Measurements from ENCODE around the gene C12orf42. TPM values are rescaled to one million over a fixed set of nuclear protein-coding genes. Genes with fewer than 3 reads are reported as not detected.

The C12orf42 gene
- total RNA-seq, 1 donor from 2014 or later: not detected

DNA sequence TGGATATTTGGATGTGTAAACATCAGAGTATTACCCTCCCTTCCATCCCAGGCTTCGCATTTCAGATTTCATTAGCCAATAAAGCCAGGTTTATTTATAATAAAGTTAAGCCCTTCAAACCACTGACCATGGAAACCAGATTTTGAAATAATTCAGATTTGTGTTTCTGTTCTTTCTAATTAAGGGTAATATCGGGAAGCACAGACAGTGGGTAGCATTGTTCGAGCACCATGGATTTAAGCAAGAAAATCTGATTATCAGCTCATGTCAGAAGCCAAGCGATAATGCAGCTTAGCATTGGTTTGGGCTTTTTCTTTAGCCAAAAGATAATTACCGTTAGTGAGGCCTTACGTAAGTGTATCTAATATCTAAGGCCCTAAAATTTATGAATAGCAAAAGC lies 116.1 kb downstream of the C12orf42 start:
- no peak overlapping the region for H3K4me3 ChIP-seq (ENCODE audit: low read depth, low read length)
- DNase-seq (ENCODE audit: low read depth): no peak
- TF ChIP-seq, protein P1, sequence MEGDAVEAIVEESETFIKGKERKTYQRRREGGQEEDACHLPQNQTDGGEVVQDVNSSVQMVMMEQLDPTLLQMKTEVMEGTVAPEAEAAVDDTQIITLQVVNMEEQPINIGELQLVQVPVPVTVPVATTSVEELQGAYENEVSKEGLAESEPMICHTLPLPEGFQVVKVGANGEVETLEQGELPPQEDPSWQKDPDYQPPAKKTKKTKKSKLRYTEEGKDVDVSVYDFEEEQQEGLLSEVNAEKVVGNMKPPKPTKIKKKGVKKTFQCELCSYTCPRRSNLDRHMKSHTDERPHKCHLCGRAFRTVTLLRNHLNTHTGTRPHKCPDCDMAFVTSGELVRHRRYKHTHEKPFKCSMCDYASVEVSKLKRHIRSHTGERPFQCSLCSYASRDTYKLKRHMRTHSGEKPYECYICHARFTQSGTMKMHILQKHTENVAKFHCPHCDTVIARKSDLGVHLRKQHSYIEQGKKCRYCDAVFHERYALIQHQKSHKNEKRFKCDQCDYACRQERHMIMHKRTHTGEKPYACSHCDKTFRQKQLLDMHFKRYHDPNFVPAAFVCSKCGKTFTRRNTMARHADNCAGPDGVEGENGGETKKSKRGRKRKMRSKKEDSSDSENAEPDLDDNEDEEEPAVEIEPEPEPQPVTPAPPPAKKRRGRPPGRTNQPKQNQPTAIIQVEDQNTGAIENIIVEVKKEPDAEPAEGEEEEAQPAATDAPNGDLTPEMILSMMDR (conservative IDR thresholded peaks at IDR 0.05; ENCODE audit: low read depth, low read length): no peak

DNA sequence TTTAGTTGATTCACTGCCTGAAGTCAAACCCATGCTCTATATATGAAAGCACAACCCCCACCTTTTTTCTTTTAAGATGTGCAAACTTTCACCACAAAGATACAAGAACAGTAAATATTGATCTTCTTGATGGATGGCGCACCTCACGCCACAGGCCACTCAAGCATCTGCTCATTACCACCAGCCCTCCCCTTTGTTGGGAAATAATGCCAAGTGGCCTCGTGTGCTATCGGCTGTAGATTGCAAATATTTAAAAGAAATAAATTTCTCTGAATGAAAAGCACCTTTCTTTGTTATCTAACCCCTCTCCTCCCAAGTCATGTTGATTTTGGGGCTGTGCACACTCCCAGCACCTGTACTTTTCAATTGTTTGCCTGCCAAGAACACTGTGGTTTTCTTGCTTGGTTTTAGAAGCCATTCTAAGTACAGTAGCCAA lies 122.7 kb downstream of the C12orf42 start:
- no peak overlapping the region for H3K4me3 ChIP-seq (ENCODE audit: low read depth, low read length)
- TF ChIP-seq, protein P1 (conservative IDR thresholded peaks at IDR 0.05; ENCODE audit: low read depth, low read length): no peak
- no peak for DNase-seq (ENCODE audit: low read depth)

DNA sequence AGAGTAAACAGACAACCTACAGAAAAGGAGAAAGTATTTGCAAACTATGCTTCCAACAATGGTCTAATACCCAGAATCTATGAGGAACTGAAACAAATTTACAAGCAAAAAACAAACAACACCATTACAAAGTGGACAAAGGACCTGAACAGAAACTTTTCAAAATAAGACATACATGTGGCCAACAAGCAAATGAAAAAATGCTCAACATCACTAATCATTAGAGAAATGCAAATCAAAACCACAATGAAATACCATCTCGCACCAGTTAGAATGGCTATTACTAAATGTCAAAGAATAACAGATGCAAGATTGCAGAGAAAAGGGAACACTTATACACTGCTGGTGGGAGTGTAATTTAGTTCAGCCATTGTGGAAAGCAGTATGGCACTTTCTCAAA lies 125.8 kb downstream of the C12orf42 start:
- TF ChIP-seq, protein P1 (conservative IDR thresholded peaks at IDR 0.05; ENCODE audit: low read depth, low read length): no peak
- H3K4me3 ChIP-seq (ENCODE audit: low read depth, low read length): no peak overlapping the region
- no peak for DNase-seq (ENCODE audit: low read depth)

DNA sequence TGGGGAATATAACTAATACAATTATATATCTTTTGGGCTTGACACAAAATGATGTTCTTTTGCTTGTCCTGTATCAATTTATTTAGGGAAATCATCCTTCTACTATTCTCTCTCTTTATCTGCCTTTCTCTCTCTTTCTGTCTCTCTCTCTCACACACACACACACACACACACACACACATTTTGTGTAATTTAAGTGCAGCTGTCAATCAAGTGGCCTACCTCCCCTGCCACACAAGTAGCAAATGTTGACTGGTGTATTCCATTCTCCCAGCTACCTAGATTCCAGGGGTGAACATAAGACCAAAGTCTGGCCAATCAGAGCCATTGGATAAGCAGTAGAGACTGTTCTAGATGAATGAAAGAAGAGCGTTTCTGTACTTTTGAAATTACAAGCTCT lies 127.6 kb downstream of the C12orf42 start:
- DNase-seq (ENCODE audit: low read depth): no peak
- TF ChIP-seq, protein P1 (conservative IDR thresholded peaks at IDR 0.05; ENCODE audit: low read depth, low read length): no peak
- H3K4me3 ChIP-seq (ENCODE audit: low read depth, low read length): no peak overlapping the region

DNA sequence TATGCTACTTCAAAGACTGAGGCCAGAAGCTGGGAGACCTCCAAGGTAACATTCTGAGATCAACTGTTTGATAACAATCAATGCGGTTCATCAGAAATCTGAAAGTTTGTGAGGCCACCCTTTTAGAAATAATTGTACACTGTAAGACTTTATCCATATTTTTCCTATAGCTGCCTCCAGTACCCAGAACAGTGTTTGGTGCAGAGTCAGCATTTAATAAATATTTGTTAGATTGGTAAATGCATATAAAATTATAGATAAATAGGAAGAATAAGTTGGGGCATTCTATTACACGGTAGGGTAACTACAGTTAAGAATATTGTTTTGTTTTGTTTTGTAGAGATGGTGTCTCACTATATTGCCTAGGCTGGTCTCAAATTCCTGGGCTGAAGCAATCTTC lies 141.4 kb downstream of the C12orf42 start:
- TF ChIP-seq, protein P1 (conservative IDR thresholded peaks at IDR 0.05; ENCODE audit: low read depth, low read length): no peak
- no peak overlapping the region for H3K4me3 ChIP-seq (ENCODE audit: low read depth, low read length)
- no peak for DNase-seq (ENCODE audit: low read depth)

DNA sequence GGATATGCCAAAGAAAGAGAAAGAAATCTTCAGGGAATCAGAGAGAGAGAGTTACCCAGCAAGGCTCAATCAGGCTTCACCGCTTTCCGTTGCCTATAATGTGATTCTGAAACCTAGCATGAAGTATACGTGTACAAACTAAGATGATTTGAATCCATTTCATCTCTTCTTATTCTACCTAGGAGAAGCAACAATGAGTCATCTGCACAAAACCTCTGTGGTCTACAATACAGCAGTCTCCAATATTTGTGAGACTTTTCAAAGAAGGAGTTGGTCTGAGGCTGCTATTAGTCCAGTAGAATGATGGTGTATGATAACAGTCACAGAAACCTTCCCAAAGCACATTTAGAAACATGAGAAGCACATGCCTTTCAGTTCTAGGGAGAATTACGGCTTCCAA lies 141.9 kb downstream of the C12orf42 start:
- DNase-seq (ENCODE audit: low read depth): no peak
- TF ChIP-seq, protein P1 (conservative IDR thresholded peaks at IDR 0.05; ENCODE audit: low read depth, low read length): no peak

DNA sequence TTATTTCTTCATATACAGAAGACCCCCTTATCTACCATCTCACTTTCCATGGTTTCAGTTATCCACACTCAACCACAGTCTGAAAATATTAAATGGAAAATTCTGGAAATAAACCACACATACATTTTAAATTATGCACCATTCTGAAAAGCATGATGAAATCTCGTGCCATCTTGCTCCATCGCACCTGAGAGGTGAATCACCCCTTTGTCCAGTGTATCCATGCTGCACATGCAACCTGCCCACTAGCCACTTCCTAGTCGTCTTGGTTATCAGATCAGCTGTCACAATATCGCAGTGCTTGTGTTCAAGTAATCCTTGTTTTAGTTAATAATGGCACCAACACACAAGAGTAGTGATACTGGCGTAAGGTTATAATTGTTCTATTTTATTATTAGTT lies 145.7 kb downstream of the C12orf42 start:
- TF ChIP-seq, protein P1 (conservative IDR thresholded peaks at IDR 0.05; ENCODE audit: low read depth, low read length): no peak
- no peak overlapping the region for H3K4me3 ChIP-seq (ENCODE audit: low read depth, low read length)
- DNase-seq (ENCODE audit: low read depth): no peak

More for the DNA sequence above, 141.9 kb downstream of the C12orf42 start:
- H3K4me3 ChIP-seq (ENCODE audit: low read depth, low read length): no peak overlapping the region
